ENCODE results near the gene USF1.

The USF1 gene

GRCh38 chr1:161051219-161051618, 5.4 kb upstream of the USF1 start:
- DNase-seq, result no peak
- H3K36me3 ChIP-seq (ENCODE audit: control insufficient read depth, insufficient read depth, low read length), result peaks cover 81% of the 10 kb centered on the region
- no peak overlapping the region for H3K4me3 ChIP-seq (ENCODE audit: insufficient read depth, low read depth, low read length, poor library complexity, severe bottlenecking)
- H3K4me1 ChIP-seq (ENCODE audit: control insufficient read depth, insufficient read depth, low read length, poor library complexity, severe bottlenecking), result peaks cover 4% of the 10 kb centered on the region
- H3K27me3 ChIP-seq (replicated peaks; ENCODE audit: control insufficient read depth, insufficient read depth, low read length, poor library complexity, severe bottlenecking), result no peaks in the 10 kb centered on the region
- H3K27ac ChIP-seq (ENCODE audit: insufficient read depth, low read length, poor library complexity, severe bottlenecking), result peak overlapping the region; percentile 49
- H3K9me3 ChIP-seq (ENCODE audit: control insufficient read depth, low read length), result no peaks in the 10 kb centered on the region

- Histone ChIP-seq H3K27me3 (replicated peaks; ENCODE audit: control insufficient read depth, insufficient read depth, low read length, poor library complexity, severe bottlenecking) (no peaks in the 10 kb centered on the region), H3K9me3 (ENCODE audit: control insufficient read depth, low read length) (no peaks in the 10 kb centered on the region), H3K36me3 (ENCODE audit: control insufficient read depth, insufficient read depth, low read length) (peaks cover 64% of the 10 kb centered on the region), H3K27ac (ENCODE audit: insufficient read depth, low read length, poor library complexity, severe bottlenecking) (peak overlapping the region; percentile 11), H3K4me3 (ENCODE audit: insufficient read depth, low read depth, low read length, poor library complexity, severe bottlenecking) (no peak overlapping the region), H3K4me1 (ENCODE audit: control insufficient read depth, insufficient read depth, low read length, poor library complexity, severe bottlenecking) (peaks cover 5% of the 10 kb centered on the region)
- no peak for DNase-seq
These were observed 3.4 kb upstream of the USF1 start for GRCh38 chr1:161048949-161049722.

GRCh38 chr1:161047436-161048420, 2.0 kb upstream of the USF1 start:
- peak overlapping the region; percentile 94 for H3K27ac ChIP-seq (ENCODE audit: insufficient read depth, low read length, poor library complexity, severe bottlenecking)

DNA sequence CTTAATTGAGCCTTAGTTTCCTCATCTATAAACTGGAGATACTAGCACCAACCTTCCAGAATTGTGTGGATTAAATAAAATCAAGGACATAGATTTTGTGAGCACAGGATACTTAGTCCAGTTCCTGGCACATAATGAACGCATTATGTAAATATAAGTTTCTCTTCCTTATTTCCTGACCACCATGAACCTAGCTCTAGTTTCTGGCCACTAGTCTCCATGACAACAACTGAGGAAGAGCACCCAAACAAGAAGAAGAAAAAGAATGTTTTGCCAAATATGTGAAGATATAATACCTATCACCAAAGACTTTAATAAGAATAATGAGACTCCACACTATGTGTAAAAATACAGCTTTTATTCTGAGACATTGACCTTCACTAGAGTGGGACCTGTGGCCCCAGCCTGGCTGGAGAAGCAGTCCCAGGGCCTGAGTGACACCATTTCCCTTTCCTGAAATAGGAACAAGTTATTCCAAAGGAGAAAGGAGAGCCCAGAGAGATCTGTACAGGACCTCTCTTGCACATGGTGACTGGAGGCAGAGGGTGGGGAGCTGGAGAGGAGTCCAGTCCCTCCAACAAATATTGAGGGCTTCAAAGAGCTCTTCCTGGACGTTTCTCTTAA, 940 bp upstream of the USF1 start:
- H3K9me3 ChIP-seq (ENCODE audit: control insufficient read depth, low read length), result no peaks in the 10 kb centered on the region
- peaks cover 56% of the 10 kb centered on the region for H3K36me3 ChIP-seq (ENCODE audit: control insufficient read depth, insufficient read depth, low read length)
- no peaks in the 10 kb centered on the region for H3K27me3 ChIP-seq (replicated peaks; ENCODE audit: control insufficient read depth, insufficient read depth, low read length, poor library complexity, severe bottlenecking)
- H3K4me3 ChIP-seq (ENCODE audit: insufficient read depth, low read depth, low read length, poor library complexity, severe bottlenecking), result peak overlapping the region; percentile 98
- DNase-seq, result no peak
- H3K27ac ChIP-seq (ENCODE audit: insufficient read depth, low read length, poor library complexity, severe bottlenecking), result peak overlapping the region; percentile 94
- peaks cover 5% of the 10 kb centered on the region for H3K4me1 ChIP-seq (ENCODE audit: control insufficient read depth, insufficient read depth, low read length, poor library complexity, severe bottlenecking)

More at GRCh38 chr1:161047436-161048420, 2.0 kb upstream of the USF1 start:
- no peak for DNase-seq
- H3K36me3 ChIP-seq (ENCODE audit: control insufficient read depth, insufficient read depth, low read length), result peaks cover 55% of the 10 kb centered on the region
- H3K27me3 ChIP-seq (replicated peaks; ENCODE audit: control insufficient read depth, insufficient read depth, low read length, poor library complexity, severe bottlenecking), result no peaks in the 10 kb centered on the region
- no peak overlapping the region for H3K4me3 ChIP-seq (ENCODE audit: insufficient read depth, low read depth, low read length, poor library complexity, severe bottlenecking)
- H3K4me1 ChIP-seq (ENCODE audit: control insufficient read depth, insufficient read depth, low read length, poor library complexity, severe bottlenecking), result peaks cover 5% of the 10 kb centered on the region
- H3K9me3 ChIP-seq (ENCODE audit: control insufficient read depth, low read length), result no peaks in the 10 kb centered on the region

DNA sequence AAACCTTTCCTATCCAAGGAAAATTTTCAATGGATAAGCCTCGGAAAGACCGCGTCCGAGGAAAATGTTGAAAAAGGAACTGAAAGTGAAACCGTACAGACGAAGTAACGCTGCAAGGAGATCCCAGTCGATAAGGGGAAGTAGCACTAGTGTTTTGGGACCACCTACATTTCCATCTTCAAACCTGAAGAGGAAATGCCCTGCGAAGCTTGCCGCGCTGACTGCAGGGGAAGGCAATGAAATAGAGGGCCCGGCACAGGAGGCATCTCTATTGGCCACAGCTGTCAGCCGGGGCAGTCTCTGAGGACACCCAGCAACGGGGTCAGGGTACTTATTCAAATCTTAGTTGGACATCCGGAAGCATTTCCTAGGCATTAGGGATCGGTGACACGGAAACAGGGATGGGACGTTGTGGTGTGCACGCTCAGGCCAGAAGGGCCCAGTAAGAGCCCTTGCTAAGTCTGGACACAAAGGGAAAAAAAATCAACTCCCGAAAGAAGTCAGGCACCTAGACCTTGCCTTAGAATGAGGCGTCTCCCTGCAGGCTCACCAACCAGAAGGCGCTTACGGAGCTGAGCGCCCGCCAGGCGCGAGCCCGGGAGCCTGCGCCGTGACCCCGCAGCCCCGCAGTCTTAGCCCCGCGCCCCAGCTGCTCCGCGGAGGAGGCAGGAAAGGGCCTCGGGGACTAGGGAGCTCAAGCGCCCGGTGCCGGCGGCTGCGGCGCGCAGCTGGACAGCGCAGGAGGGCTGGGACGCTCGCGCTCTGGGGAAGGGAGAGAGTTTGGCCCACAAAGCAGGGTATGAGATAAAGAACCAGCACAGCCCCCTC, 655 bp downstream of the USF1 start:
- no peaks in the 10 kb centered on the region for H3K9me3 ChIP-seq (ENCODE audit: control insufficient read depth, low read length)
- H3K4me1 ChIP-seq (ENCODE audit: control insufficient read depth, insufficient read depth, low read length, poor library complexity, severe bottlenecking), result peaks cover 8% of the 10 kb centered on the region
- DNase-seq, result peak; percentile 26 to 46 (median 33)
- H3K27ac ChIP-seq (ENCODE audit: insufficient read depth, low read length, poor library complexity, severe bottlenecking), result peak overlapping the region; percentile 94
- peaks cover 56% of the 10 kb centered on the region for H3K36me3 ChIP-seq (ENCODE audit: control insufficient read depth, insufficient read depth, low read length)
- H3K27me3 ChIP-seq (replicated peaks; ENCODE audit: control insufficient read depth, insufficient read depth, low read length, poor library complexity, severe bottlenecking), result no peaks in the 10 kb centered on the region
- peak overlapping the region; percentile 98 for H3K4me3 ChIP-seq (ENCODE audit: insufficient read depth, low read depth, low read length, poor library complexity, severe bottlenecking)

GRCh38 chr1:161044535-161044907, 1.3 kb downstream of the USF1 start:
- Histone ChIP-seq H3K9me3 (ENCODE audit: control insufficient read depth, low read length) (no peaks in the 10 kb centered on the region), H3K36me3 (ENCODE audit: control insufficient read depth, insufficient read depth, low read length) (peaks cover 56% of the 10 kb centered on the region), H3K27me3 (replicated peaks; ENCODE audit: control insufficient read depth, insufficient read depth, low read length, poor library complexity, severe bottlenecking) (no peaks in the 10 kb centered on the region), H3K4me1 (ENCODE audit: control insufficient read depth, insufficient read depth, low read length, poor library complexity, severe bottlenecking) (peaks cover 11% of the 10 kb centered on the region), H3K27ac (ENCODE audit: insufficient read depth, low read length, poor library complexity, severe bottlenecking) (peak overlapping the region; percentile 94), H3K4me3 (ENCODE audit: insufficient read depth, low read depth, low read length, poor library complexity, severe bottlenecking) (peak overlapping the region; percentile 98)
- DNase-seq, result no peak

- H3K4me1 ChIP-seq (ENCODE audit: control insufficient read depth, insufficient read depth, low read length, poor library complexity, severe bottlenecking), result peaks cover 26% of the 10 kb centered on the region
- H3K27me3 ChIP-seq (replicated peaks; ENCODE audit: control insufficient read depth, insufficient read depth, low read length, poor library complexity, severe bottlenecking), result no peaks in the 10 kb centered on the region
- no peak for DNase-seq
- peaks cover 38% of the 10 kb centered on the region for H3K36me3 ChIP-seq (ENCODE audit: control insufficient read depth, insufficient read depth, low read length)
- H3K9me3 ChIP-seq (ENCODE audit: control insufficient read depth, low read length), result no peaks in the 10 kb centered on the region
- no peak overlapping the region for H3K4me3 ChIP-seq (ENCODE audit: insufficient read depth, low read depth, low read length, poor library complexity, severe bottlenecking)
- peak overlapping the region; percentile 88 for H3K27ac ChIP-seq (ENCODE audit: insufficient read depth, low read length, poor library complexity, severe bottlenecking)
These were observed 6.2 kb downstream of the USF1 start for GRCh38 chr1:161039546-161039945.

- H3K4me1 ChIP-seq (ENCODE audit: control insufficient read depth, insufficient read depth, low read length, poor library complexity, severe bottlenecking), result peaks cover 26% of the 10 kb centered on the region
- H3K27ac ChIP-seq (ENCODE audit: insufficient read depth, low read length, poor library complexity, severe bottlenecking), result peak overlapping the region; percentile 88
- no peaks in the 10 kb centered on the region for H3K27me3 ChIP-seq (replicated peaks; ENCODE audit: control insufficient read depth, insufficient read depth, low read length, poor library complexity, severe bottlenecking)
- H3K36me3 ChIP-seq (ENCODE audit: control insufficient read depth, insufficient read depth, low read length), result peaks cover 38% of the 10 kb centered on the region
- H3K9me3 ChIP-seq (ENCODE audit: control insufficient read depth, low read length), result no peaks in the 10 kb centered on the region
- no peak for DNase-seq
- peak overlapping the region; percentile 68 for H3K4me3 ChIP-seq (ENCODE audit: insufficient read depth, low read depth, low read length, poor library complexity, severe bottlenecking)
These were observed 6.6 kb downstream of the USF1 start for GRCh38 chr1:161039154-161039545.

GRCh38 chr1:161038523-161039153, 7.1 kb downstream of the USF1 start, which contains the start of gene TSTD1:
TSTD1 (minus strand) TSS chr1:161038964; CDS start chr1:161038889, 75 bp downstream.
- peak within 1 kb of the TSS; percentile 88 for H3K27ac ChIP-seq (ENCODE audit: insufficient read depth, low read length, poor library complexity, severe bottlenecking)
- peaks cover 26% of the 10 kb centered on the region for H3K4me1 ChIP-seq (ENCODE audit: control insufficient read depth, insufficient read depth, low read length, poor library complexity, severe bottlenecking)
- H3K36me3 ChIP-seq (ENCODE audit: control insufficient read depth, insufficient read depth, low read length), result peaks cover 38% of the 10 kb centered on the region
- peak; percentile 81 to 85 (median 84) for DNase-seq
- peak within 1 kb of the TSS; percentile 68 for H3K4me3 ChIP-seq (ENCODE audit: insufficient read depth, low read depth, low read length, poor library complexity, severe bottlenecking)
- no peaks in the 10 kb centered on the region for H3K9me3 ChIP-seq (ENCODE audit: control insufficient read depth, low read length)
- H3K27me3 ChIP-seq (replicated peaks; ENCODE audit: control insufficient read depth, insufficient read depth, low read length, poor library complexity, severe bottlenecking), result no peaks in the 10 kb centered on the region
